D721Med (cell line): ENCODE measurements around the gene COL6A3.

Source experiments
- DNase-seq: peaks from one replicate; pipeline ENCODE4 v3.0.0; 2011; ENCODE audit warnings: low spot score; ENCODE audit not compliant: insufficient read length
- FAIRE-seq: peaks from 2 replicates; lab custom pipeline; 2011; peaks lifted over from hg19 to GRCh38; lab: Jason Lieb, UNC
- CTCF ChIP-seq: IDR thresholded peaks from 2 replicates; pipeline ENCODE4 v1.5.1; 2012; ENCODE audit warnings: mild to moderate bottlenecking, control low read depth; ENCODE audit not compliant: insufficient read depth; ENCODE audit errors: missing control alignments

COL6A3 gene

GRCh38 chr2:237448626-237449025, 34.7 kb upstream of the COL6A3 start:
- TF ChIP-seq CTCF = no peak
- FAIRE-seq (no peak), DNase-seq (no peak)

DNA sequence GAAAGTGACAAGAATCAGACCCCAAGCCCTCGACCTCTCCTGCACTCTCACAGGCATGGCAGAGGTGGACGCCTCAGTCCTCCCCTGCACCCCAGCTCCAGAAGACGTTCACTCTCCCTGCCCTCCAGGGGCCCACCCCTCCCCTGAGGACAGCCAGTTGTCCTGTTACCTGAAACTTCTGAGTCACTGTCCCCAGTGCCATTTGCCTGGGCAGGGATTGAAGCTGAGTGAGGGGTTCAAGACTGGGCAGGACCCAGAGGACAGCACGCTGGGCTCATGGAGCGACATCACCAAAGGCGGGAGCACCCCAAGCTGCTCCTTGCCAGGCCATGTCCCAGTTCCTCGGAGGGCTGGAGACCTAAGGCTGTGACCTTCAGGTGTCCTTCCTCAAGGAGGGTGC, 34.2 kb upstream of the COL6A3 start:
- no peak for TF ChIP-seq CTCF
- FAIRE-seq = no peak
- DNase-seq = no peak

GRCh38 chr2:237447496-237447895, 33.5 kb upstream of the COL6A3 start:
- no peak for TF ChIP-seq CTCF
- no peak for FAIRE-seq

DNA sequence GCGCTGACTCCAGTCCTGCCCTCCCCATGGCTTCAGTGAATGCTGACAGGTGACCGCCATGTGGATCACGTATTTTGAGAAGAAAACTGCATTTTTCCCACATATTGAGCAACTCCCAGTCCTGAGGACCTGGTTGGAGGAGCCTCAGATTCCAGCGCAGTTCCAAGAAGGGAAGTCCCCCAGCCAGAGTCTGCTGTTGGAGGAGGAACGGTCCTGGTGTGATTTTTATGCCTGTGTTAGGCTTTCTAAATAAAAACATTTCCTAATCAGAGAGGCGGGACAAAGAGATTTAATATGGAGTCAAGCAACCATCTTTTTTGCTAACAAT, 32.3 kb upstream of the COL6A3 start:
- TF ChIP-seq CTCF = no peak
- DNase-seq (no peak), FAIRE-seq (no peak)

More at GRCh38 chr2:237447496-237447895, 33.5 kb upstream of the COL6A3 start:
- no peak for DNase-seq

DNA sequence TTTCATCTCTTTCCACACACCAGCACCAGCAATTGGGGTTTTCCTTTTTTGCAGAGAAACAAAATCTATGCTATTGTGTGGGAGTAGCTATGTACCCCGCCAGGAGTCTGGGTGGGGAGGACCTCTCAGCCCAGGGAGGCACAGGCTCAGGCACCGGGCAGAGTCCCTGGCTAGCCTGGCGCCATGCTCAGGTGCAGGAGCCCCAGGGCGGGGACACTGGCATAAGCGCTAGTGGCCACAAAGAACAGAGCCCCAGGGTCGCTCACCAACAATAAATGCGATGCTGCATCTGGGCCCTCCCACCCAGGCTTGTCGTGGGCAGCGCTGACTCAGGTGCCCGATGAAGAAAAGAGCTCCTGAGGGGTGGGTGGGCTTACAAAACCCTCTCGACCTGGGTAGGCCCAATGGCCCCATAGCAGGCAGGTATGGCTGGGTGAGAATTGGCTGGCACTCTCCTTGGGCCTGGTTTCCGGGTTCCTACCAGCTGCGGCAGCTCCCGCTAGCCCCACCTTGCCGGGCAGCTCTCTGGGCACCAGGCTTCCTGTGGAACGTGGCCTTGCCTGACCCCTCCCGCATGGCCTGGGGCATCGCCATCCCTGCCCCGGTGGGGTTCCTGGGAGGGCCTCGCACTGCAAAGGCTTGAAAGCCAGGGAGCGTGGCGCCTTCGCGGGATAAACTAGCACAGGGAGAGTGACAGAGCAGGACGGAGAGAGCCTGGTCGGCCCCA, 31.8 kb upstream of the COL6A3 start:
- FAIRE-seq = no peak
- DNase-seq = no peak
- TF ChIP-seq CTCF = no peak

GRCh38 chr2:237444071-237444470, 30.1 kb upstream of the COL6A3 start:
- no peak for TF ChIP-seq CTCF
- DNase-seq (no peak), FAIRE-seq (no peak)

DNA sequence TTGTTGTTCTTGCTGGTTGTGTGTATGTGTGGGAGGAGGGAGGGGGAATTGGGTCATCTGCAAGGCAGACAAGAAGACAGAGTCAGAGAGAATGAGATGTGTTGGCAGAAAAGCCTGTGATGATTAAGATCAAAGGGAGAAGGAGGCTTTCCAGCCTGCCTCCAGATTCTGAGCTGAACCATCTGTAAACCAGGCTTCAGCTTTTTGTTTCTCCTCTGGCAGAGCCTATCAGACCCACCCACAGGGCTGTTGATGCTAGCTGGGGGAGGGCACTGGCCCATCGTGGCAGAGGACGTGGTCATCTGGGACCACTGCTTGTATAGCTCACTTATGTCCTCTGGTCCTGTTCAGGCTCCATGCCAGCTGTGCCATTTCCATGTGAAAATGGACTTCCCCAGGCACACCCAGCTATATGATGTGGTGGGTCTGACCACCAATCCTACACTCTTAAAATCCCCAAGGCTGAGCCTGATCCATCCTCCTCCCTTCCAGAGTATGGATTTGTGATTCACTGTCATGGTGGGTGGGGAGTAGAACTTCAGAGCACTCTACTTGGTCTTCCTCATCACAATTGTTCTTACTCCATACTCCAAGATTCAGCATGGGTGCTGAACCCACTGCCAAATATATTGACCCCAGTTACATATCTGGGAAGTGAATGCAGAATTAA, 27.8 kb upstream of the COL6A3 start:
- TF ChIP-seq CTCF = no peak
- no peak for FAIRE-seq
- DNase-seq = no peak
